Measurements from ENCODE around the gene MEDAG.

Gene MEDAG

DNA sequence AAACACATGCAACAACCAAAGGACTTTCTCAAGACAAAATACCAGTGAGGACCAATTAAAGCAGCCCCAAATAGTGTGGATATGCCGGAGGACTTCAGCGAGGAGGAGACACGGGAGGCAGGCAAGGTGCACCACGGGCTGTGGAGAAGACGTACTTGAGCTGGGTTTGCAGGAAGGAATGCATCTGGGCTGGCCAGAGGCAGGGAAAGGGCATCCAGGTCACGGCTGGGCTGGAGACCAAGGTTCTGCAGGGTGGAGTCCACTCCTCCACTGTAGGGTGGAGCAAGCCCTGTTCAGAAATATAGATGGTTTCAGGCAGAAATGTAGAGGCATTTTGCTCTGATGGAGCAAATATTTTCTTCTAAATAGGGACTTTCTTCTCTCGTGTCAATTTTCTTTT is 36.6 kb upstream of the MEDAG start:
- no peak overlapping the region for H3K4me3 ChIP-seq (ENCODE audit: low read length)
- TF ChIP-seq ZNF274 (IDR thresholded peaks at IDR 0.05; ENCODE audit: low read depth, low read length) = no peak

DNA sequence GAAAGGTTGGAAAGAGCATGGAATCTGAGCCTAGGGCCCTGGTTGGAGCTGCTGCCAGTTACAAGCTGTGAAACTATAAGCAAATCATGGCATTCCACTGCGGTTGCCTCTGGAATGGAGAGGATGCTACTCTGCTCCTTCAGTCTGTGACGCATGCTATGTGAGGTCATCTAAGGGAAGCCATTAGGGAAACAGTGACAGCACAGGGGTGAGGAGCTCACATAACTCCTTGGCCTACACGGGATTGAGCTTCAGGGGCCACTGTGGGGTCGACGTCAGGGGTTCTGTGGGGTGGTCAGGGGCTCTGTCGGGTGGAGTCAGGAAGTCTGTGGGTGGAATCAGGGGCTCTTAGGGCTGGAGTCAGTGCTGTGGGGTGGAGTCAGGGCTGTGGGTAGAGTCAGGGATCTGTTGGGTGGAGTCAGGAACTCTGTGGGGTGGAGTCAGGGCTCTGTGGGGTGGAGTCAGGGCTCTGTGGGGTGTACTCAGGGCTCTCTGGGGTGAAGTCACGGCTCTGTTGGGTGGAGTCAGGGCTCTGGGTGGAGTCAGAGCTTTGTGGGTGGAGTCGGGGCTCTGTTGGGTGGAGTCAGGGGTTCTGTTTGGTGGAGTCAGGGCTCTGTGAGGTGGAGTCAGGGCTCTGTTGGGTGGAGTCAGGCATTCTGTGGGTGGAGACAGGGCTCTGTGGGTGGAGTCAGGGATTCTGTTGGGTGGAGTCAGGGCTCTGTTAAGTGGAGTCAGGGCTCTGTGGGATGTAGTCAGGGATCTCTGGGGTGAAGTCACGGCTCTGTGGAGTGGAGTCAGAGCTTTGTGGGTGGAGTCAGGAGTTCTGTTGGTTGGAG is 35.8 kb upstream of the MEDAG start:
- no peak overlapping the region for H3K4me3 ChIP-seq (ENCODE audit: low read length)
- TF ChIP-seq ZNF274 (IDR thresholded peaks at IDR 0.05; ENCODE audit: low read depth, low read length) = no peak

DNA sequence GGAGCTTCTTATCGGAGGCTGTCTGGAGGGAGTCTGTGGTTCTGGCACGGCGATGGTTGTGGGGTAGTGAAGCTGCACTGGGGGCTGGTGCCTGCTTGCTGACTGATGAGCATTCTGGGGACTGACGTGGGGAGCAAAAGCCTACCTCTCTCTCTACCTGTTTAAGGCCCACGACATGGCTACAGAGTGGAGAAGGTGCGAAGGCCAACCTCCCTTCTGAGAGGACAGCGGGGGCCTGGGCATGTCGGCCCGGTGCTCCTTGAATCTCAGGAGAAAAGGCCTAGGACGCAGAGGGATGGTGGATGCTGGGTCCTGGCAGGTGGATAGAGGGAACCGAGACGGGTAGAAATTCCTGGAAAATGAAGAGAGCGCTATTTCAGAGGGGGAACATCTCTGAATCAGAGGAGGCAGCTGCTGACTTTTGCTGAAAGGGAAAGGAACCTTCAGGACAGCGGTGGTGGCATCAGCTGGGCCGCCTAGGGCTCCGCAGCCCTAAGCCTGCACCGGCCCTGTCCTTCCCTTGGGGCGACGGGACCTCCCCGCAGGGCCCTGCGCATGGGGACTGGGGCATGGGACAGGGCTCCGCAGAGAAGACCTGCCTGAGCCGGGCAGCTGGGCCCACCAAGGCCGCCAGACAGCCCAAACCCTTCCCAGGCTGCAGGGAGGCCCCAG is 35.0 kb upstream of the MEDAG start:
- TF ChIP-seq ZNF274 (IDR thresholded peaks at IDR 0.05; ENCODE audit: low read depth, low read length) = no peak
- H3K4me3 ChIP-seq (ENCODE audit: low read length) = no peak overlapping the region

DNA sequence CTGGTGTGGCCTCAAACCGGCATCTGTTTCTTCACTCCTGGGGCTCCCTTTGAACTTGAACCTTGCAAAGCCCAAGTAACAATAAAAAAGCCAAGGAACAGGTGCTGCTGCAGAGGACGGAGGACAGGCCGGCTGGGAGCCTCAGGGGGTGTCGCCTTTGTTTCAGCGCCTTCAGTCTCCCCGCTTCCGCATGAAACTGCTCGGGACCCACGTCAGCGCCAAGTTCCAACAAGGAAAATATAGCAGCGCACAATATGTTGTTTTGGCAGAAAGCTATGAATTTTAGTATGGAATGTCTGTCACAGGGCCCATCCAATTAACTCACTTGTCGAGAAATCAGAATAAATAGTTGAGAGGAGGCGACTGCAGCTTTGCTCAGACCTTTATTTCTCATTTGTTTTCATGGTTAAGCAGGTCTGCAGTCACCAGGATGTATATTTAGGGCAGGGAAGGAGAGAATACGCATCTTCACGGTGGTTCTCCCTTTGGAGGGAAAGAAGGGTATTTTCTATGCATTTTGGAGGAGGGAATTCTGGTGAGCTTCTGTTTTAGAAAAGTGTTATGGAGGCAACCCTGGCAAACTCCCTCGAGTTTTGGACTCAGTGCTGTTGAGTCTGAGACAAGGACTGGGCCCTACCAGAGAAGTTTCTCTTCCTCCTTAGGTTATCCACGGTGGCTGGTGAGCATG is 34.3 kb upstream of the MEDAG start:
- no peak overlapping the region for H3K4me3 ChIP-seq (ENCODE audit: low read length)
- no peak for TF ChIP-seq ZNF274 (IDR thresholded peaks at IDR 0.05; ENCODE audit: low read depth, low read length)

DNA sequence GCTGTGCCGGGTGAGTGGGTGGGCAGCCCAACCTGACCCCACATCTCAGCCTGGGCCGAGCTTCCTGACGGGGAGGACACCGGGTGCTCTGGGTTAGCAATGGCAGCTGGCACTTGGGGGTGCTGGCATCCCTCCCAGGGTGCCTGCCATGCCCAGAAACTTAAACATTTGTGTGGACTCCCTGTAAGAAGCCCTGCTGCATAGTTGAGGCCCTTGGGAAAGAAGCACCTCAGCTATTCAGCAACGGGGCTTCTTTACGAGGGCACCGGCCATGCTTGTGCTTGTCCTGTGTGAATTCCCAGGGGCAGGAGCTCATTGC is 33.8 kb upstream of the MEDAG start:
- no peak overlapping the region for H3K4me3 ChIP-seq (ENCODE audit: low read length)
- TF ChIP-seq ZNF274 (IDR thresholded peaks at IDR 0.05; ENCODE audit: low read depth, low read length) = no peak

DNA sequence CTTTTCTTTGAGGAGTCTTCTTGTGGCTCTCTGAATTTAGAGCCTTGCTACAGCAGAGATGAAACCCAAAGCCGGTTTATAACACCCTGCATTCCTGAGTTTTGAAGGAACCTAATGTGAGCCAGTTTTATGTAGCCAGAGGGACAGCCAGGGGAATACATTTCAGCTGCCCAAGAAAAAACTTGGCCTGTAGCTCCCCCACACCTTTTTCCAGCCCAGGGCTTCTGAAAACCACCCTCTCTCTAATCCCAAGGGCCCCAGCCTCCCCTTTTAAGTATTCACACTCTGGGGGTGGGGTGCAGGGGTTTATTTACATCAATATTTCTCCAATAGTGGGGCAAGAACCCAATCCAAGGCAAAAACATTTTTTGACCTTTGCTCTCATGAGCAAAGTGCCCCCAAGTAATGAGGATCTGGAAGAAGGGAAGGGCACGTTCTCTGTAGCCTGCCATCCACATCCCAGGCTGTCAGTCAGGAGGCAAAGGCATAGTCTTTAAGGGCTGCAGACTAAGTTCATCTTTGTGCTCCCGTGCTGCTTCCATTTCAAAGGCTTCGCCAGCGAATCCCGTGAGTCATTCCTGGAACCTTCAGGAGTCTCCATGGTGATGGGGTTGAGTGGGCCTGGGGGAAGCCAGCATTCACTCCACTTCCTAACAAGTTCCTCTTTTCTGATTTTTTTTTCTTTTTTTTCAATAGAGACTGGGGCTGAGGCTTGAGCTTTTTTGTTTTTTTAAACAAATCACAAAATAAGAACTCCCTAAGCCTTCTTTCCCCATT is 33.2 kb upstream of the MEDAG start:
- H3K4me3 ChIP-seq (ENCODE audit: low read length) = no peak overlapping the region

DNA sequence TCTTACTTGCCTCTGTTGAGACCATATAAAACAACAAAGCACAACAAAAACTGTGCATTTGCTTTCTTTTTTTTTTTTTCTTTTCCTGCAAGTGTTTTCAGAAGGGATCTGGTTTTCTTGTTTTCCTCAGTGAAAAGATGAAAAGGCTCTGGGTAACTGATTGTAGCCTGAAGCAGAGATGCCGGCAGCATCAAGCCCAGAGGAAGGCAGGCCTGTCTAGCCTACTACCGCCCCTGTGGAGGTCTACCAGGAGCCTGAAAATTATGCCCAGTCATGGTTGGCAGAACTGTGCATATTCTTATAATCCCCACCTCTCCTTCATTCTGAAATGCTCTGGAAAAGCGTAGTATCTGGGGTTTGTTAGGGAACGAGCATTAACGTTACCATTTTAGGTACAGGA is 32.6 kb upstream of the MEDAG start:
- no peak for TF ChIP-seq ZNF274 (IDR thresholded peaks at IDR 0.05; ENCODE audit: low read depth, low read length)
- no peak overlapping the region for H3K4me3 ChIP-seq (ENCODE audit: low read length)

More for the DNA sequence above, 33.2 kb upstream of the MEDAG start:
- no peak for TF ChIP-seq ZNF274 (IDR thresholded peaks at IDR 0.05; ENCODE audit: low read depth, low read length)

DNA sequence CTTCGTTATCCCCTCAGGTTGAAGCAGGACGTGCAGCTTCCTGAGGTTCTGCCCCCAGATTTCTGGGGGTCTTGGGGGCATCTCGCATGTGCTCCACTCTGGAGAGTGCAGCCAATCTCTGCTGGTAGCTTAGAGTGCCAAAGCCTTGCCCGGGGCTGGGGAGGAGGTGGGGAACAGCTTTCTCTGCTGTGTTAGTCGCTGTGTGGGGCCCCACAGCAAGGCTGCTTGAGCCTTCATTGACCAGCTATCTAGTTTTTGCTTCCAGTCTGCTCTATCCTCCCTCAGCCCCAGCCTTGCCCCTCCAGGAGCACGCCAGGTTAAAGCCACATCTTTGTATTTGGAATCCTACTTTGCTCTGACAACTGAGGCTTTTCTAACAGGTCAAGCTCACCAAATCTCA is 32.0 kb upstream of the MEDAG start:
- no peak for TF ChIP-seq ZNF274 (IDR thresholded peaks at IDR 0.05; ENCODE audit: low read depth, low read length)
- H3K4me3 ChIP-seq (ENCODE audit: low read length) = no peak overlapping the region

DNA sequence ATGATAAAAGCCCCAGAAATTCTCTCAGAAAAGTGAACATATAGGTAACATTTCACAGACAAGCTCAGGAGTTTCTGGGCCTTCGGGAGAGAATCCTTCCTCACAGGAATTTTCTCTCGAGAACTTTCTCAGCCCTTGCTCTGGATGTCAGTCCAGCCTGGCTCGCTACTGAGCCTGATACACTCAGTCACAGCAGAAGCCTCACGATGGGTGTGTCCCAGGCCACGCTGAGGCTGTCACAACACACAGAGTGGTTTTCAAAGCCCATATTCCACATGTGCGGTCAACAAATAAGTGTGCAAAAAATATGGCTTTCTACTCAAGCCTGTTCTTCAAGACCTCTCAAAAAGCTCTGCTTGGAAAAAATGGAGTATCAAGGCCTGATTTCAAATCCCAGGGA is 31.5 kb upstream of the MEDAG start:
- TF ChIP-seq ZNF274 (IDR thresholded peaks at IDR 0.05; ENCODE audit: low read depth, low read length) = no peak

DNA sequence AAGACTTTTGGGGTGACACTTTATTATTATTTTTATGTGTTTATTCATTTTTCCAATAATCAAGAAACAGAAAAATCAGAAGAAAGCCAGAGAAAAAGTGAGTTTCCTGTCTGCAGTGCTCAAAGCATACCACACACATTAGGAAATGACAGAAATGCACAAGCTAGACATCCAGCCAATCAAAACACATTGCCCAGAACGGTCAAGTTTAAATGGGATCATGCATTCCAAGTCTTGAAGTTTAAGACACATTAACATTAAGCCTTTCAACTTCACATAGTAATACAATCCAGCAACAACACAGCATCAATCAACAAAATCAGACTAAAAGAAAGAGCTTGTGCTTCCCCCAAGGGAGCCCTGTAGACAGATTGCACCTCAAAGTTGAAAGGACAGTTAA is 28.7 kb upstream of the MEDAG start:
- TF ChIP-seq ZNF274 (IDR thresholded peaks at IDR 0.05; ENCODE audit: low read depth, low read length) = no peak
- H3K4me3 ChIP-seq (ENCODE audit: low read length) = no peak overlapping the region

More for the DNA sequence above, 31.5 kb upstream of the MEDAG start:
- H3K4me3 ChIP-seq (ENCODE audit: low read length) = no peak overlapping the region

DNA sequence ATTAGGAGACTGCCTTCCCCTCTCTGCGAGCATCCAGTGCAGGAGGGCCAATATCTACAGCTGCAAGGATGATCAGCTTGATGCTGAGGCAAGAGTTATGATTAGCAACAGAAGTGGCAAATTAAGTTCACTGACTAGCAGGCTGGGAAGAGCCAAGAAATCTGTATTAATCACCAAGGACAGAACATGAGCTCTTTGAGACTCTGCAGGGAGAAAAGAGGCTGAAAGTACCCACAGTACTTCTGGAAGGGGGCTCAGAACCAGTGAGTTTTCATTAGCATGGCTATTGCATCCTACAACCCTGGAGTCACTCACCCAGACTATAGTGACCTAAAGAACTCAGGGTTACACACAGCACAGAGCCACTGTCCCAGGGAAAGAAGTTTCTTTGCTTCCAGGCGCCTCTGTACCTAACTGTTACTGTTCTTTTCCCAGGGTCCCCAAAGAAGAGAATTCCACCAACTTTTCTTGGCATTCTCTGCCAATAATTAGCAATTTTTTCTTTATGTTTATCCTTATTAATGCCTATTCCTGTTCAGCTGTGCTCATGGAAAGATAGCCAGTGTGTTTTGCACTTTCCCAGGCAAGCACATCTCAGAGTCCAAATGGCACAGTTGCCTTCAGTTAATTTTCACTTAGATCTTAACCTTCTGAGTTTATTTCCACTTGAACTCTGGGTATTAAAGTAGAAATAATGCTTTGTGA is 25.8 kb upstream of the MEDAG start:
- H3K4me3 ChIP-seq (ENCODE audit: low read length) = no peak overlapping the region
- no peak for TF ChIP-seq ZNF274 (IDR thresholded peaks at IDR 0.05; ENCODE audit: low read depth, low read length)

DNA sequence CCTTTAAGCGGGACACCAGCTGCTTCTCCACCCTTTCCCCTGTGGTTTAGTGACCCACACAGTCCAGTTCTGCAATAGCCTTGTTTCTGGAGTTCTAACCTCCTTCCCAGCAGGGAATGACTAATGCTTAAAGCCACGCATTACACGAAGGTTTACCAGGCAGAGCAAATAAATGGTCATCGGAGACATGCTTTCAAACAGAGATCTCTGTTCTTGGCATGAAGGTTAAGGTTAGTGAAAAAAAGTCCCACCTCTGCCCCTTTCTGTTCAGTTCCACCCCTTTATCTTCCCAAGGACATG is 25.3 kb upstream of the MEDAG start:
- TF ChIP-seq ZNF274 (IDR thresholded peaks at IDR 0.05; ENCODE audit: low read depth, low read length) = no peak

DNA sequence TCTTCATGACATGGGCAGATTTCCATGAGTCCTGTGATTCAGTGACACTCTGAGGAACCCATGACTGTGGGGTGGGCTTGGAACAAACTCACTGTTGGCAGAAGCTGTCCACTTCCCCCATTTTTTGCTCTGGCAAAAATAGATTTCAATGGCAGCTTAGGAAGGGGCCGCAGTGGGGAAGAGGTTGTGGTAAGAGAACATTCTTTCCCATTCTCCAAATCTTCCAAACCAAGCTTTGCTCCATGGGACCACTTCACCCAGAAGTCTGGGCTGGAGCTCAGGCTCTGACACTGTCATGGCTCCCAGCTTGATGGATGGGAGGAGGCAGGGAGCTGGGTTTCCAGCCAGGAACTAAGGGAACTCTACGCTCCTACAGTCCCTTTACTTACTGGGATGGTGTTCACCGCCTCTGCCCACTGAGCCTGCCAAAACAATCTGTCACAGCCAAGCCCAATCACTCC is 24.9 kb upstream of the MEDAG start:
- TF ChIP-seq ZNF274 (IDR thresholded peaks at IDR 0.05; ENCODE audit: low read depth, low read length) = no peak
- H3K4me3 ChIP-seq (ENCODE audit: low read length) = no peak overlapping the region

More for the DNA sequence above, 25.3 kb upstream of the MEDAG start:
- H3K4me3 ChIP-seq (ENCODE audit: low read length) = no peak overlapping the region

Data from GM08714 (cell line).